Measurements from ENCODE around the gene LRMDA. TPM values are rescaled to one million over a fixed set of nuclear protein-coding genes. Genes with fewer than 3 reads are reported as not detected.

Gene LRMDA
- total RNA-seq, 1 donor from 2014 or later = not detected

GRCh38 chr10:75911426-75911825, 480.0 kb downstream of the LRMDA start:
- Mint-ChIP-seq H3K36me3 (ENCODE audit: low read depth) (no peaks in the 10 kb centered on the region), H3K27ac (no peak overlapping the region)
- POLR2A ChIA-PET = no interaction called here

GRCh38 chr10:75916906-75917305, 485.5 kb downstream of the LRMDA start:
- ATAC-seq (ENCODE audit: low read depth) = no peak
- no peaks in the 10 kb centered on the region for H3K4me1 Mint-ChIP-seq
- H3K27me3 Mint-ChIP-seq = no peaks in the 10 kb centered on the region
- no peak for DNase-seq
- H3K36me3 Mint-ChIP-seq (ENCODE audit: low read depth) = no peaks in the 10 kb centered on the region
- intact Hi-C loops (cut with micrococcal nuclease) = no loop called here
- no peak for TF ChIP-seq CTCF (IDR thresholded peaks at IDR 0.05)
- H3K4me3 Mint-ChIP-seq = no peak overlapping the region
- no peak overlapping the region for H3K27ac Mint-ChIP-seq
- ChIA-PET CTCF (no interaction called here), POLR2A (no interaction called here)
- no peaks in the 10 kb centered on the region for H3K9me3 Mint-ChIP-seq

More at GRCh38 chr10:75911426-75911825, 480.0 kb downstream of the LRMDA start:
- Mint-ChIP-seq H3K9me3 (no peaks in the 10 kb centered on the region), H3K4me1 (no peaks in the 10 kb centered on the region), H3K27me3 (peaks cover 4% of the 10 kb centered on the region), H3K4me3 (no peak overlapping the region)
- TF ChIP-seq CTCF (IDR thresholded peaks at IDR 0.05) = no peak
- DNase-seq (no peak), ATAC-seq (ENCODE audit: low read depth) (no peak)
- CTCF ChIA-PET = no interaction called here
- intact Hi-C loops (cut with micrococcal nuclease) = no loop called here

GRCh38 chr10:75919913-75920312, 488.5 kb downstream of the LRMDA start:
- H3K4me1 Mint-ChIP-seq = no peaks in the 10 kb centered on the region

GRCh38 chr10:75922435-75922834, 491.0 kb downstream of the LRMDA start:
- peaks cover 4% of the 10 kb centered on the region for H3K27me3 Mint-ChIP-seq
- H3K4me1 Mint-ChIP-seq = no peaks in the 10 kb centered on the region
- intact Hi-C loops (cut with micrococcal nuclease) = no loop called here
- no peaks in the 10 kb centered on the region for H3K9me3 Mint-ChIP-seq
- ATAC-seq (ENCODE audit: low read depth) (no peak), DNase-seq (no peak)
- H3K36me3 Mint-ChIP-seq (ENCODE audit: low read depth) = no peaks in the 10 kb centered on the region
- ChIA-PET CTCF (no interaction called here), POLR2A (no interaction called here)
- no peak overlapping the region for H3K27ac Mint-ChIP-seq
- no peak for TF ChIP-seq CTCF (IDR thresholded peaks at IDR 0.05)
- H3K4me3 Mint-ChIP-seq = no peak overlapping the region

More at GRCh38 chr10:75919913-75920312, 488.5 kb downstream of the LRMDA start:
- ATAC-seq (ENCODE audit: low read depth) = no peak
- ChIA-PET CTCF (no interaction called here), POLR2A (no interaction called here)
- intact Hi-C loops (cut with micrococcal nuclease) = no loop called here
- Mint-ChIP-seq H3K27me3 (peaks cover 4% of the 10 kb centered on the region), H3K27ac (no peak overlapping the region), H3K9me3 (no peaks in the 10 kb centered on the region), H3K4me3 (no peak overlapping the region), H3K36me3 (ENCODE audit: low read depth) (no peaks in the 10 kb centered on the region)
- DNase-seq = no peak
- no peak for TF ChIP-seq CTCF (IDR thresholded peaks at IDR 0.05)

- intact Hi-C loops (cut with micrococcal nuclease) = no loop called here
- Mint-ChIP-seq H3K4me3 (no peak overlapping the region), H3K4me1 (no peaks in the 10 kb centered on the region), H3K27me3 (peaks cover 4% of the 10 kb centered on the region), H3K27ac (no peak overlapping the region), H3K9me3 (no peaks in the 10 kb centered on the region), H3K36me3 (ENCODE audit: low read depth) (no peaks in the 10 kb centered on the region)
- CTCF ChIA-PET = no interaction called here
- POLR2A ChIA-PET = no interaction called here
- DNase-seq (no peak), ATAC-seq (ENCODE audit: low read depth) (no peak)
- no peak for TF ChIP-seq CTCF (IDR thresholded peaks at IDR 0.05)
Measured at GRCh38 chr10:75924309-75924902, 493.0 kb downstream of the LRMDA start.

Data from activated B cell treated with CpG ODN at 0.5 μM for 24 hours (primary cell).